HL-60/S4 (cell line): ENCODE measurements around the gene TRIM37.

Experiments used
- in situ Hi-C: fragments of 300-500 bp; cut with MboI; formaldehyde crosslinking; loops from 2 replicates; pipeline ENCODE4 v1.14.3; 2022; ENCODE audit warnings: low sequenced_read_pairs

The TRIM37 gene

DNA sequence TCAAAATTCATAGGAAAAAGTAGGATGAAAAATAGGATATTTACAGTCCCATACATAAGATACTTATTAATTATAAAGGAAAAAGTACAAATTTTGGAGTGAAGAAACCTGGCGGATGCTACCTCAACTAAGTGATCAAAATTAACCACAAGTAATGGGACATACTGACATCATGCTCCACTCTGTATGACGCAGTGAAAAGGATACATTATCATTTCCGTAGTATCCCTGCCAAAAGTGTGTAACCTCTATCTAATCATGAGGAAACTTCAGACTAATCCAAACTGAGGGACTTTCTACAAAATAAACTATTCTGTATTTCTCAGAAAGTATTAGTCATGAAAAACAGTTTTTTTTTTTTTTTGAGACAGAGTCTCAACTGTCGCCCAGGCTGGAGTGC, 60.5 kb downstream of the TRIM37 start:
- in situ Hi-C loops, result no loop called here

DNA sequence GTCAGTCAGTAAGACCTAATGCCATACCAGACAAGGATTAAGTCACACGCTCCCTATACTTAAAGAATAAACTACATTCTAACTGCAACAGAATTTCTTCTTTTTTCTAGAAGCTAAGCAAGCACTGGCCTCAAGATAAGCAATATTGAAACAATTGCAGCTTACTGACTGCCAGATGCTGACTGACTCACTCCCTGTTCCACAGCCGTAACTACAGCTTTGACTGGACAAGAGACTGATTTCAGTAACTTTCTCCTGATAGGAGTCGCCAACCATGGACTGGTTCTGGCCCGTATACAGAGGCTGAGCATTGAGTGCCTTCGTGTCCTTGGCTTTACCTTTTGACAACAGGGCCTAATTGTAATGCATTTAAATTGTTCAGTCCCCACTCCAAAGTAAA, 67.9 kb downstream of the TRIM37 start:
- in situ Hi-C loops, result no loop called here

DNA sequence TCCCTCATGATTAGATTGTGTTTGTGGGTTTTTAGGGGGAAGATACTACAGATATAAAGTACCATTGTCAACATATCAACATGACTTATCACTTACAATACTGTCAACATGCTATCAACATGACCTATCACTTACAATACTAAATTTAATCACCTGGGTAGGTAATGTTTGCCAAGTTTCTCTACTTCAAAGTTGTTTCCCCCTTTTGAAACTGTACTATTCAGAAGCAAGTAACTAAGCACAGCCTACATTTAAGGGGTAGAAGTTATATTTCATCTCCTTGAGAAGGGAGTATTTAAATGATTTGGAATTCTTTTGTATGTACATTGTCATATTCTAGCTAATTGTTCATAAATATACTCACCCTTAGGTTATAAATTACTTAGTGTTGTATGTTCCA, 68.7 kb downstream of the TRIM37 start:
- in situ Hi-C loops, result no loop called here

DNA sequence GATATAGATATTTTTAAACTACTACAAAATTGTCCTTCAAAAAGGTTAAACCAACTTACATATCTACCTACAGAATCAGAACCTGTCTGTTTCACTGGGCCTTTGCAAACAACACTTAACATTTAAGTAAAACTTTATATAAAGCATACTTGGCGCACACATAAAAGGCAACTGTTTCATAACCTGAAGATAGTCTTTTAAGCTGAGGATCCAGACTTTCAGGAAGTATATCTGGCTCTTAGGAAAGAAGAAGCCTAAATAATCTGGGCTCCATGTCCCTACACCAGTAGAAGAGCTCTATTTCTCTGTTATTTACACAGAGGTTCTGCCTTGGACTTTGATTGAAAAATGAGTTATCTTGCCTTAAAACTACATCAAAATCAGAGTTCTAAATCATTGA, 75.9 kb downstream of the TRIM37 start:
- in situ Hi-C loops, result no loop called here

DNA sequence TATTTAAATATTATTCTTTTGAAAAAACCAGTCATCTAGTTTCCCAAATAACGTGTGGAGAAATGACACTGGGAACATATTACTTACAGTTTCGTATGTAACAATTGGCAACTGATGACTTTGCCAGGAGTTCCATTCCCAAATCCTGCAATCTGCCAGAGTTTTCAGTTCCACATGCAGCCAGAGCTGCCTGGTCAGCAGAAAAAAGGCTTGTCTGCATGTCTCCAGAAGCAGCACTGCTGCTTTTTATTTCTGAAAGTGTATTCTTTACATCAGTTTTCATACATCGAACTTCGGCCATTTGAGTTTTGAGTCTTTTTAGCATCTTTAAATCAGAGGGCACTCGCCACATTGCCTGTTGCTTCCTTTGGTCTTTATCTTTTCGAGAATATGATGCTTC, 78.4 kb downstream of the TRIM37 start:
- in situ Hi-C loops, result no loop called here

DNA sequence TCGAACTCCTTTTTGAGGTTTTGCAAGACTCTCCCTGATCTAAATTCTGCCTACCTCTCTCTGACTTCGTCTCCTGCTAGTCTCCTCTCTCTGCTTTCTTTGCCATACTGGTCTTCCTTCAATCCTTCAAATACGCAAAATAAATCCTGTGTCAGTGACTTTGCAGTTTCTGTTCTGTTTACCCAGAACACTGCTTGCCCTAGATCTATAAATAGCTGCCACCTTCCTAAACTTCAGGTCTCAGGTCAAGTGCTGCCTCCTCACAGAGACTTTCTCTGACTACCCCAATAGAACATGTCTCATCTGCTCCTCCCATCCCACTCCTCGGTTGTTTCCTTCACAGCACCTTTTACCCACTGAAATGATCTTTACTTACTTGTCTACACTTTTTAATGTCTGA, 78.9 kb downstream of the TRIM37 start:
- in situ Hi-C loops, result no loop called here

DNA sequence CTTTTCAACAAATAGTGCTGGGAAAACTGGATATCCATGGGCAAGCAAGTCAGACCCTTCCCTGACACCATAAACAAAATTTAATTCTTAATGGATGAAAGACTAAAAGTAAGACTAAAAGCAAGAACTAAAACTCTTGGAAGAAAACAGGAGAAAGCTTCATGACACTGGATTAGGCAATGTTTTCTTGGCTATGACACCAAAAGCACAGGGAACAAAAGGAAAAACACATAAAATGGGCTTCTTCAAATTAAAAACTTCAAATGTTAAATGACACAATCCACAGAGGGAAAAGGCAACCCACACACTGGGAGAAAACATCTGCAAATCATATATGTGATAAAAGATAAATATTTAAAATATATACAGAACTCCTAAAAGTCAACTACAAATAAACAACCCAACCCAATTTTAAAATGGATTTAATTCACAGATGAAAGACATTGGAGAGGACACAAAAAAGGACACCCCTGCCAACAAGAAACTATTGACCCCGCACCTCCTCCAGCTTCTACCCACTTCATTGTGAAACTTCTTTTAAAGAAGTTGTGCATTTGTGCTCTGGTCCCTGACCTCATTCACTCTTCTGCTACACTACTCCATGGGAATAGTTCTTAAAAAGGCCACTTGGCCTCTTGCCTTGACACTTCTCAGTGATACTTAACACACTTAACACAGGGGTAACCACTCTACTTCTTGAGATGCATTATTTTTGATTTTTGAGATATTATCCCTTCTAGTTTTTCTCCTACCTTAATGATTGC, 80.3 kb downstream of the TRIM37 start:
- in situ Hi-C loops, result no loop called here

DNA sequence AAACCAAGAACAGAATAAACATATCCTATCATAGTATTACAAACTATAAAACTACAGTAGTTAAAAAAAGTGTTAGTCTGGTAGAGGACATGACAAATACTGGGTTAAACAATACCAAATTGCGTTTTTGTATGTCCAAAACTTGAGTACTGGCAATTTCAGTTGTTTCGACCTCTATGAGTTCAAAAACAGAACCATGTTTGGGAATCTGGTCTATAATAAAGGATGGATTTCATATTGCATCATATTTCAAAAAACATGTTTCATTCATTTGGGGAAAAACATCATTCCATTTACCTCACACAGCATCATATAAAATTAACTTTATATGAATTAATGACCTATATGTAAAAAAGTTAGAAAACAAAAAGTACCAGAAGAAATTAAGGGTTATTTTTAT, 81.8 kb downstream of the TRIM37 start:
- in situ Hi-C loops, result no loop called here

DNA sequence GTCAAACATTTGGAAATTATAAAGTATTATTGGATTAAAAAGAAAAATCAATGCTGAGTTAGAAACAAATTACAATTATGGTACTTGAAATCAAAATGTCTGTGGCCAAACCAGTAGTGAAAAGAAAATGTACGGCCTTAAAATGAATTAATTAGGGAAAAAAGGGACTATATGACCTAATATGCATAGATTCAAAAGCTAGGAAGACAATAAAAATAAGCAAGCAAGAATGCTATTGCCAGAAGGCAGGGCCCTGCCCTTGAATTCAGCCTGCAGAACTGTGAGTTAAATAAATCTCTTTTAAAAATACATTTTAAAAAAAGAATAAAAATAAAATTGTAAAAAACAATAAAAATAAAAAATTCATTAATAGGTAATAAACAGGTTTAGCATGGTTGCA, 88.7 kb downstream of the TRIM37 start:
- in situ Hi-C loops, result no loop called here

DNA sequence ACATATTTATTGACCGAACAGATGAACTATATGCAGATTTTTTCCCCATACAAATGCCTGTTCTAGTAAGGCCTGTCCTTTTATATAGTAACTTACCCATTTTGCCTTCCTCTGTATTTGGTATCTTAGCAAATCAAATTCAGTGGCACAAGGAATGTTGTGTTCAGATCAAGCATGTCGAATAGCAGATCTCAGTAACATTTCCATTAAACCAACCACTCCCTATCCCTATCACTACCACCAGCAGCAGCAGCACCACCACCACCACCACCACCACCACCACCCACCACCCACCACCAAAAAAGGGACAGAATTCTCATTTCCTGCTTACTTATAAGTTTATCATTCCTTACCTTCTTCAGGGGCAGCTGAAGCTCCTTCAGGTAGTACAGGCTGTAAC, 94.7 kb downstream of the TRIM37 start:
- in situ Hi-C loops, result no loop called here

DNA sequence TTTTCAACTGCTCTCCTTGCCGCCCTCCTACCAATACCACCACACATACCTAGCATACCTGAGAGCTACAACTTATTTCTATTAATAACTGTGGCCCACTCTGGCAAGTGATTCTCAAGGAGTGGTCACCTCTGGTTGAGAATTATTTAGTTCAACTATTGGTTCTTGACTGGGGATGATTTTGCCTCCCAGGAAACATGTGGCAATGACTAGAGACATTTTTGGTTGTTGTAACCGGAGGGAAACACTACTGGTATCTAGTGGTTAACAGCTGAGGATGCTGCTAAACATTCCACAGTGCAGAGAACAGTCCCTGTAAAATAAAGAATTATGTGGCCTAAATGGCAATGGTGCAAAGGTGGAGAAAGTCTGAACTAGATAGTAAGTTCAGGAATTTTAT, 96.7 kb downstream of the TRIM37 start:
- in situ Hi-C loops, result no loop called here

DNA sequence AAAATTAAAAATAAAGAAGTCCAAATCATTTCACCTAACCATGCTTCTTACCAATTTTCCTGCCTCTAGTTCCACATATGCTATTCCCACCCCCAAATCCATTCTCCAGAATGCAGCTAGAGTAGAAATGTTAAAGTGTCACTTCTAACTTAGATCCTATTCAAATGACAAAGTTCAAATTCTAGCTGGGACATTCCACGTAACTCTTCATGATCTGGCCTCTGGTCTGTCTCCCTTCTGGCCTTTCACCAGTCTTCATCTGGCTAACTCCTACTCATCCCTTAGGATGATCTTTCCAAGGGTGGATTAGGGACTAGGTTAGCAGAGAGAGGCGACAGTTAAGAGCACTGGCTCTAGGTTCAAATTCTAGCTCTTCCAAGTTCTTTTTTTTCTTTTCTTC, 97.9 kb downstream of the TRIM37 start:
- in situ Hi-C loops, result loop anchor here (10.0 kb wide), 2 partner anchors 304 to 484 kb away; no protein-coding TSS in a partner anchor

DNA sequence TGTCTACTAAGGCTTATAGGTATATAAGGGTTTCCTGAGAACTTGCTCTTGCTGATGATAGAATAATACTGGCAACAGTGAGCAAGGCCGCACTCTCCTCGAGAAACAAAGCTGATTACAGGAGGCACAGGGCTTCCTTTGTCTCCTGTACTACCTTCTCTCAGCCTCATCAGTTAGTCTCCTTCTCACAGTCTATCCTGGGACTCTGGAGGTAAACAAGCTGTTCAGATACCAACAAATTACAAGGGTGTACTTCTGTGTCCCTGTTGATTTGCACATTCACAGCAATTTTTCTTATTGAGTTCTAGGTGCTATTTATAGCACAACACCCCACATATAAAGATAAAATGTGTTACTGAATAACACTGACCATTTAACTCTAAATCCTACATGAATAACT, 98.7 kb downstream of the TRIM37 start:
- in situ Hi-C loops, result loop anchor here (10.0 kb wide), 2 partner anchors 303 to 483 kb away; no protein-coding TSS in a partner anchor

DNA sequence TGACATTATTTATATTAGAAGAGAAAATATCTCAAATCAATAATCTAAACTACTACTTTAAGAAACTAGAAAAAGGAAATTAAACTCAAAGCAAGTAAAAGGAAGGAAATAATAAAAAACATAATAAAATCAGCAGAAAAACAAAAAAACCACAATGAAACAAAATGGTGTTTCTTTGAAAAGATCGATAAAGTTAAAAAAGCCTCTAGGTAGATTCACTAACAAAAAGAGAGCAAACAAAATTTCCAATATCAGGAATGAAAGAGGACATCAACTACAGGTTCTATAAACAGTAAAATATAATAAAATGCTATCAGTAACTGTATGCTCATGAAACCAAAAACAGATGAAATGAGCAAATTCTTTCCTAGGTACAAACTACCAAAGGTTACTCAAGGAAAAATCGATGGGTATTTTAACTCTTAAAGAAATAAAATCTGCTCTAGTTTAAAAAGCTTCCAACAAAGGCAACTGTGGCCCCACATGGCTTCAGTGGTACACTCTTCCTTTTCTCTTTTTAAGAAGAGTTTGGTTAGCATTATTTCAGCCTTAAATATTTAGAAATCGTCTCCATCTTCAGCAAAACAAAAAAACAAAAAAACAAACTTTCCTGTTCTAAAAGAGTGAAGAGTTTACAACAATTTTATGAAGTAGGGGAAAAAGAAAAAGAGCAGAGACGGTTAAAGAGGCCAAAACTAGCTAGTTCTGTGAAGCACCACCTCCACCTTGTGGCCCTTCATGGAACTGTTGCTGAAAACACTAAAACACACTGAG, 102.2 kb downstream of the TRIM37 start:
- in situ Hi-C loops, result loop anchor here (10.0 kb wide), 2 partner anchors 300 to 480 kb away; no protein-coding TSS in a partner anchor

DNA sequence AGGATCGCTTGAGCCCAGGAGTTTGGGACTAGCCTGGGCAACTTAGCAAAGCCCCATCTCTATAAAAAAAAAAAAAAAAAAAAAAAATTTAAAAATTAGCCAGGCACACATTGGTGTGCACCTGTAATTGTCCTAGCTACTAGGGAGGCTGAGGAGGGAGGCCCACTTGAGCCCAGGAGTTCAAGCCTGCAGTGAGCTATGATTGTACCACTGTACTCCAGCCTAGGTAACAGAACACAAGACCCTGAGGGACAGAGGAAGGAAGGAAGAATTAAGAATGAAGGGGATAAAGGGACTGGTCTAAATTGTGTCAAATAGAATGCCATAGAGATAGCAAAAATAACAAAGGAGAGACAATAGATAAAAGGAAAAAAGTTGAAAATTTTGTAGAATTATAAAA, 102.8 kb downstream of the TRIM37 start:
- in situ Hi-C loops, result loop anchor here (10.0 kb wide), 2 partner anchors 299 to 479 kb away; no protein-coding TSS in a partner anchor

DNA sequence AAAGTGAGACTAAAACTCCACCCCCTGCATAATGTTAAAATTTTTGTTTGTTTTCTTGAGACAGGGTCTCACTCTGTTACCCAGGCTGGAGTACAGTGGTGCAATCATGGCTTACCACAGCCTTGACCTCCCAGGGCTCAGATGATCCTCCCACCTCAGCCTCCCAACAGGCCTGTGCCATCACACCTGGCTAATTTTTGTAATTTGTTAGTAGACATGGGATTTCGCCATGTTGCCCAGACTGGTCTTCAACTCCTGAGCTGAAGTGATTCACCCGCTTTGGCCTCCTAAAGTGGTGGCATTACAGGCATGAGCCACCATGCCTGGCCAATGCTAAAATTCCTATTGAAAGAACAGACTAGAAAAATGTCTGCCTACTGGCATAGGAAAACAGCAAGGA, 103.8 kb downstream of the TRIM37 start:
- in situ Hi-C loops, result loop anchor here (10.0 kb wide), 2 partner anchors 298 to 478 kb away; no protein-coding TSS in a partner anchor

DNA sequence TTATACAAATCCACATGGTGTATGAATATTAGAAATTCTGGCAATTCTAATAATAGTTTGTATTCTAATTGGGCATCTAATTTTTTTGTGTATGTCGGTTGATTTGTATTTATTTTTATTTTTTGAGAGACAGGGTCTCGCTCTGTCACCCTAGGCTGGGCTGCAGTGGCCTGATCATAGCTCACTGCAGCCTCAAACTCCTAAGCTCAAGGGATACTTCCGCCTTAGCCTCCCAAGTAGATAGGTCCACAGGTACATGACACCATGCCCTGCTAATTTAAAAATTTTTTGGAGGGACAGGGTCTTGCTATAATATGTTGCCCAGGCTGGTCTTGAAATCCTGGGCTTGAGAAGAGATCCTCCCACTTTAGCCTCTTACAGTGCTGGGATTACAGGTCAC, 104.6 kb downstream of the TRIM37 start:
- in situ Hi-C loops, result loop anchor here (10.0 kb wide), 2 partner anchors 297 to 477 kb away; no protein-coding TSS in a partner anchor

DNA sequence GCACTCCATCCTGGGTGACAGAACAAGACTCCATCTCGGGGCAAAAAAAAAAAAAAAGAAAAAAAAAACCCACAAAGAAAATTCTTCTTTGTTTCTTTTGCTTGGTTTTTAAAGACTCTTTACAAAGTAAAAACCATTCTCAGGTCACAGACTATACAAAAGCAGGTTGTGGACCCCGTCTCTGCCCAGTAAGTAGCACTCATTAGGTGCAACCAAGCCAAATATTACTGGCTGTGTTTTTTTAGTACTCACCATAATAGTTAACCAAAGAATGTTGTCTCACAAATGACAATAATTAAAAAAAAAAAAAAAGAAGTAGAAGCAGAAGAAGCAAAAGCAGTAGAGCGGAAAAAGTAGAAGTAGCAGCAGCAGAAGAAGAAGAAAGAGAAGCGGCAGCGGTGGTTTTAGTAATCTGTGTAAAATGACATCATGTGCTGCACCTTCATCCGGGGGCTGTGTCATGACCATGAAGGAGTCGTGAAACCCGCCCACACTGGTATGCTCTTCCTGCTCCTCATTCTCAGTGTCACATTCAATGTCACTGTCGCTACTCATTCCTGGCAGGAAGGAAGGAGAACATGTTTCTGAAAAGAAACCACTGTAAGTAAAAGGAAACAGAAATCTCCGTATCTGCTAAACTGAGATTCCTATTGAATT, 105.4 kb downstream of the TRIM37 start:
- in situ Hi-C loops, result loop anchor here (10.0 kb wide), 2 partner anchors 296 to 476 kb away; no protein-coding TSS in a partner anchor

DNA sequence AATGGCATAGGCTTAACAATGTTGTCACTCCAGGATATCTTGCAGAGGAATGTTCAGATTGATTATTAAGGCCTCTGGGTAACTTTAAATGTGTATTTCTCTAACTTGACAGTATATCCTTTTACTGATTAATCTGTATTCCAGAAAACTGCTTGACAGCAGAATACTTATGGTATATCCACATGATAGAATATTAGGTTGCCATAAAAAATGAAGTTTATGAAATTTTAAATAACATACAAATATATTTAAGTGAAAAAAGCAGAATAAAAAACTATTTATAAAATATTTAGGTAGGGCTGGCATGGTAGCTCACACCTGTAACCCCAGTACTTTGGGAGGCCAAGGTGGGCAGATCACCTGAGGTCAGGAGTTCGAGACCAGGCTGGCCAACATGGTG, 106.7 kb downstream of the TRIM37 start:
- in situ Hi-C loops, result loop anchor here (10.0 kb wide), 2 partner anchors 295 to 475 kb away; no protein-coding TSS in a partner anchor

DNA sequence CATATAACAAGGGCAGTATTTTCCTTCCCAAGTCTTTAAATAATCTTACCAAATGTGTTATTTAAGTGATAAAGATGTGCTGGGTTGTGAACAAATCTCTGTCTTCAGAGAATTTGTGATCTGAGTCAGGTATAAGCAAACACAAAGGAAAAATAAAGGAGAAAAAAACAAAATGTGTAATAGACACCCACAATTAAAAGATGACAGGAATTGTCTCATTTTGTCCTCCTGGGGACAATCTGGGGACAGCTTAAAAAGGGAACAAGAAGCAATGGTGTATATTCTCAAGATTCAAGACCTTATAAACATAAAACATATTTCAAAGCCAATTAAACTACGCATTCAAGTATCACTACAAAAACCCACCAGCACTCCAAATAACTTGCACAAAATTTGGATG, 107.2 kb downstream of the TRIM37 start:
- in situ Hi-C loops, result no loop called here

DNA sequence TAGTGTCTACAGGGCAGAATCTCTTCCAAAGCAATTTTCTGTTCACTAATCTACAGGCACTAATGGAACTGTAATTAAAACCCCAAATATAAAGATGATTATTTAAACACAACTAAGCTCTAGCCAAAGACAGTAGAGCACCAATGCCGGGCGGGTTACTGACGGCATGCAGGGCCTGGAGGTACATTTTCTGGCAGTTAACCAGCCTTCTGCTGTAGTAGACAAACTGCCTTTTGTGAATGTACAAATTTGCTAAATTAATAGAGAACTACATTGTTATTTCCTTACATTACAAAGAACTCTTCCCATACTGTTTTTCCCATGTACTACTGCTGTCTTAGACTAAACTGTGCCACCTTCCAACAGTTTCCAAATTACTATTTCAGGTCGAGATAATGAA, 107.8 kb downstream of the TRIM37 start:
- in situ Hi-C loops, result no loop called here
